ENCODE measurements around the gene PTS. TPM values are rescaled to one million over a fixed set of nuclear protein-coding genes. Genes with fewer than 3 reads are reported as not detected.

PTS gene
- total RNA-seq, 2 experiments from 2014 or later: 22.6 to 37.8 TPM

GRCh38 chr11:112266410-112266778 lies 40.2 kb downstream of the PTS start:
- Histone ChIP-seq H3K4me2 (ENCODE audit: low read length) (no peak overlapping the region), H2AFZ (ENCODE audit: low read length) (no peak overlapping the region), H3K27ac (ENCODE audit: low read depth, low read length, poor library complexity, severe bottlenecking) (no peak overlapping the region), H4K20me1 (ENCODE audit: insufficient read depth, low read length) (no peaks in the 10 kb centered on the region), H3K9me2 (ENCODE audit: insufficient read depth, low read length) (no peaks in the 10 kb centered on the region), H3K4me1 (ENCODE audit: insufficient read depth, low read length, poor library complexity, severe bottlenecking) (no peaks in the 10 kb centered on the region), H3K9me3 (ENCODE audit: low read length) (no peaks in the 10 kb centered on the region), H3K79me2 (ENCODE audit: insufficient read depth, low read depth, low read length) (no peaks in the 10 kb centered on the region), H3K36me3 (ENCODE audit: insufficient read depth, low read length) (no peaks in the 10 kb centered on the region), H3K4me3 (ENCODE audit: low read depth, low read length, poor library complexity, severe bottlenecking) (no peak overlapping the region)
- TF ChIP-seq EZH2phosphoT487 (IDR thresholded peaks at IDR 0.05; ENCODE audit: borderline replicate concordance, low read depth, low read length): no peak
- TF ChIP-seq CTCF (conservative IDR thresholded peaks at IDR 0.05; ENCODE audit: low read length): no peak
- CTCF ChIA-PET (ENCODE audit: unreplicated experiment): no interaction called here
- no TSS peak for BruUV-seq (replicated peaks)
- DNase-seq (ENCODE audit: low spot score): no peak
- intact Hi-C loops (cut with micrococcal nuclease; ENCODE audit: unreplicated experiment): no loop called here
- POLR2A ChIA-PET: no interaction called here

GRCh38 chr11:112267188-112267591 lies 41.0 kb downstream of the PTS start:
- Histone ChIP-seq H3K4me3 (ENCODE audit: low read depth, low read length, poor library complexity, severe bottlenecking) (no peak overlapping the region), H3K9me3 (ENCODE audit: low read length) (no peaks in the 10 kb centered on the region), H2AFZ (ENCODE audit: low read length) (no peak overlapping the region), H3K4me1 (ENCODE audit: insufficient read depth, low read length, poor library complexity, severe bottlenecking) (no peaks in the 10 kb centered on the region), H3K9me2 (ENCODE audit: insufficient read depth, low read length) (no peaks in the 10 kb centered on the region), H4K20me1 (ENCODE audit: insufficient read depth, low read length) (no peaks in the 10 kb centered on the region), H3K36me3 (ENCODE audit: insufficient read depth, low read length) (no peaks in the 10 kb centered on the region), H3K79me2 (ENCODE audit: insufficient read depth, low read depth, low read length) (no peaks in the 10 kb centered on the region), H3K27ac (ENCODE audit: low read depth, low read length, poor library complexity, severe bottlenecking) (no peak overlapping the region), H3K4me2 (ENCODE audit: low read length) (no peak overlapping the region)
- no peak for TF ChIP-seq EZH2phosphoT487 (IDR thresholded peaks at IDR 0.05; ENCODE audit: borderline replicate concordance, low read depth, low read length)
- no peak for TF ChIP-seq CTCF (conservative IDR thresholded peaks at IDR 0.05; ENCODE audit: low read length)
- ChIA-PET POLR2A (no interaction called here), CTCF (ENCODE audit: unreplicated experiment) (no interaction called here)
- DNase-seq (ENCODE audit: low spot score): no peak
- no TSS peak for BruUV-seq (replicated peaks)
- intact Hi-C loops (cut with micrococcal nuclease; ENCODE audit: unreplicated experiment): no loop called here

- H4K20me1 ChIP-seq (ENCODE audit: insufficient read depth, low read length): no peaks in the 10 kb centered on the region
- no peak for TF ChIP-seq EZH2phosphoT487 (IDR thresholded peaks at IDR 0.05; ENCODE audit: borderline replicate concordance, low read depth, low read length)
- TF ChIP-seq CTCF (conservative IDR thresholded peaks at IDR 0.05; ENCODE audit: low read length): no peak
- BruUV-seq (replicated peaks): no TSS peak
- H3K4me1 ChIP-seq (ENCODE audit: insufficient read depth, low read length, poor library complexity, severe bottlenecking): no peaks in the 10 kb centered on the region
- CTCF ChIA-PET (ENCODE audit: unreplicated experiment): no interaction called here
- H3K36me3 ChIP-seq (ENCODE audit: insufficient read depth, low read length): no peaks in the 10 kb centered on the region
- no peaks in the 10 kb centered on the region for H3K9me2 ChIP-seq (ENCODE audit: insufficient read depth, low read length)
- no peak overlapping the region for H2AFZ ChIP-seq (ENCODE audit: low read length)
- POLR2A ChIA-PET: no interaction called here
- H3K79me2 ChIP-seq (ENCODE audit: insufficient read depth, low read depth, low read length): no peaks in the 10 kb centered on the region
- intact Hi-C loops (cut with micrococcal nuclease; ENCODE audit: unreplicated experiment): no loop called here
- no peak for DNase-seq (ENCODE audit: low spot score)
- H3K4me2 ChIP-seq (ENCODE audit: low read length): no peak overlapping the region
- H3K9me3 ChIP-seq (ENCODE audit: low read length): no peaks in the 10 kb centered on the region
- H3K27ac ChIP-seq (ENCODE audit: low read depth, low read length, poor library complexity, severe bottlenecking): no peak overlapping the region
- H3K4me3 ChIP-seq (ENCODE audit: low read depth, low read length, poor library complexity, severe bottlenecking): no peak overlapping the region
These were observed 42.2 kb downstream of the PTS start for GRCh38 chr11:112268406-112268805.

Measured in OCI-LY7 (cell line).